NCI-H748 (cell line): Measurements from ENCODE around the gene TUBB8B.
"Not testable (repeated sequence)": the region's sequence is repeated elsewhere in the genome, so short reads cannot be mapped to it uniquely, and the experiment has no call there.

Experiments
- DNase-seq: peaks from one replicate; lab custom pipeline; 2025; ENCODE audit not compliant: unreplicated experiment; lab: John Stamatoyannopoulos, UW

The TUBB8B gene

GRCh38 chr18:13177-13576, 36.2 kb downstream of the TUBB8B start:
- DNase-seq, result not testable (repeated sequence)

GRCh38 chr18:12773-13172, 36.6 kb downstream of the TUBB8B start:
- DNase-seq, result not testable (repeated sequence)

DNA sequence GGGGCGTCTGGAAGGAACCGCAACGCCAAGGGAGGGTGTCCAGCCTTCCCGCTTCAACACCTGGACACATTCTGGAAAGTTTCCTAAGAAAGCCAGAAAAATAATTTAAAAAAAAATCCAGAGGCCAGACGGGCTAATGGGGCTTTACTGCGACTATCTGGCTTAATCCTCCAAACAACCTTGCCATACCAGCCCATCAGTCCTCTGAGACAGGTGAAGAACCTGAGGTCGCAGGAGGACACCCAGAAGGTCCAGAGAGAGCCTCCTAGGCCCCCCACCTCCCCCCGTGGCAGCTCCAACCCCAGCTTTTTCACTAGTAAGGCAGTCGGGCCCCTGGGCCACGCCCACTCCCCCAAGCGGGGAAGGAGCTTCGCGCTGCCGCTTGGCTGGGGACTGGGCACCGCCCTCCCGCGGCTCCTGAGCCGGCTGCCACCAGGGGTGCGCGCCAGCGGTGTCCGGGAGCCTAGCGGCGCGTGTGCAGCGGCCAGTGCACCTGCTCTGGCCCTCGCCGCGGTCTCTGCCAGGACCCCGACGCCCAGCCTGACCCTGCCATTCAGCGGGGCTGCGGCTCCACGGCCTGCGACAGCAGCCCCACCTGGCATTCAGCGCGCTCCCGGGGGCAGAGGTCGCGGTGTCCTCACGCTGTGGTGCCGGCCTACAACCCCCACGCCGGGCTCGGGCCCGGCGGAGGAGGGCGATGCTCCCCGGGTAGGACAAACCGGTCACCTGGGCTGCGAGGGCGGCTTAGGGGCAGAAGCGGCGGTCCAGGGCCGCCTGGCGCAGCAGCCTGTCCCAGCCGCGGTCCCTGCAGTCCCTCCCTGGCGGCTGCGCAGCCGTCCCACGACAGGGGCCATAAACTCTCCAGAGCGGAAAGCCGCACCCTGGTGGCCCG, 37.8 kb downstream of the TUBB8B start:
- DNase-seq, result not testable (repeated sequence)

DNA sequence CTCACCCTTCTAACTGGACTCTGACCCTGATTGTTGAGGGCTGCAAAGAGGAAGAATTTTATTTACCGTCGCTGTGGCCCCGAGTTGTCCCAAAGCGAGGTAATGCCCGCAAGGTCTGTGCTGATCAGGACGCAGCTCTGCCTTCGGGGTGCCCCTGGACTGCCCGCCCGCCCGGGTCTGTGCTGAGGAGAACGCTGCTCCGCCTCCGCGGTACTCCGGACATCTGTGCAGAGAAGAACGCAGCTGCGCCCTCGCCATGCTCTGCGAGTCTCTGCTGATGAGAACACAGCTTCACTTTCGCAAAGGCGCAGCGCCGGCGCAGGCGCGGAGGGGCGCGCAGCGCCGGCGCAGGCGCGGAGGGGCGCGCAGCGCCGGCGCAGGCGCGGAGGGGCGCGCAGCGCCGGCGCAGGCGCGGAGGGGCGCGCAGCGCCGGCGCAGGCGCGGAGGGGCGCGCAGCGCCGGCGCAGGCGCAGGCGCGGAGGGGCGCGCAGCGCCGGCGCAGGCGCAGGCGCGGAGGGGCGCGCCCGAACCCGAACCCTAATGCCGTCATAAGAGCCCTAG, 38.7 kb downstream of the TUBB8B start:
- not testable (repeated sequence) for DNase-seq

GRCh38 chr18:9937-10336, 39.5 kb downstream of the TUBB8B start:
- DNase-seq, result not testable (repeated sequence)
